Hematopoietic multipotent progenitor cell treated with erythropoietin and hydrocortisone succinate and interleukin-3 and kit ligand, for 15 days (in vitro differentiated cells): ENCODE measurements around the gene ZSWIM8.

Experiments
- DNase-seq: peaks from one replicate; pipeline ENCODE4 v3.0.0-alpha.2; 2015; ENCODE audit warnings: low spot score

Gene ZSWIM8

GRCh38 chr10:73841061-73841421, 55.6 kb downstream of the ZSWIM8 start:
- DNase-seq: no peak

GRCh38 chr10:73841526-73842285, 56.3 kb downstream of the ZSWIM8 start:
- DNase-seq: no peak

DNA sequence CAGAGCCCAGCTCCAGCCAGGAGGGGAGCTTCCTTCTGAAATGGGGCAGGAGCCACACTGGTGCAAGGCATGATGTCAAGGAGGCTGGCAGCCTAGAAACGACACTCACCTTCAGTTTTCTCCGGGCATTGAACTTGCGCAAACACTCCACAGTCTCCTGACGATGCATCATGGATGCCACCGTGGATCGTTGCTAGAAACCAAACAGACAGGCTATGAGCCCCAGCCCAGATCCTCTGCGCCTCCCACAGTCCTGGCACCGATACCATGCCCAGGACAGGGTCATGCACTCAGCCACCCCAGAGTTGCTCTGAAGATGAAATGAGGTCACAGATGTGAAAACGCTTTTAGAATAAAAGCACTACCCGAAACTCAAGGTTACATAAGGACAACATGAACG, 56.9 kb downstream of the ZSWIM8 start:
- DNase-seq: no peak

DNA sequence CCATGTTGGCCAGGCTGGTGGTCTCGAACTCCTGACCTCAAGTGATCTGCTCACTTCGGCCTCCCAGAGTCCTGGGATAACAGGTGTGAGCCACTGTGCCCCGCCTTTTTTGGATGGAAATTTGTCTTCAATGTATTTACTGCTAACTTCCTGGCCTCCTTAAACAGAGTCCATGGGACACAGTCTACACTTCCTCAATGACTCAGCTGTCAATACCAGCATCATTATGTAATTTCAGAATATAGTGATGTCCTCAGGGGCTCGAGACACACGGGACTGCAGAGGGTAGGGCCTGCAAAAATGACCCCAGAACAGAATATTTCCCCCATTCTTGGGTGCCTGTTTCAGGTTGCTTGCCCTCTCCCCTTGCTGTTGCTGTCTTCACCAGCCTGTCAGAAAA, 57.9 kb downstream of the ZSWIM8 start:
- DNase-seq: no peak

- no peak for DNase-seq
These were observed 61.6 kb downstream of the ZSWIM8 start for GRCh38 chr10:73847031-73847430.

DNA sequence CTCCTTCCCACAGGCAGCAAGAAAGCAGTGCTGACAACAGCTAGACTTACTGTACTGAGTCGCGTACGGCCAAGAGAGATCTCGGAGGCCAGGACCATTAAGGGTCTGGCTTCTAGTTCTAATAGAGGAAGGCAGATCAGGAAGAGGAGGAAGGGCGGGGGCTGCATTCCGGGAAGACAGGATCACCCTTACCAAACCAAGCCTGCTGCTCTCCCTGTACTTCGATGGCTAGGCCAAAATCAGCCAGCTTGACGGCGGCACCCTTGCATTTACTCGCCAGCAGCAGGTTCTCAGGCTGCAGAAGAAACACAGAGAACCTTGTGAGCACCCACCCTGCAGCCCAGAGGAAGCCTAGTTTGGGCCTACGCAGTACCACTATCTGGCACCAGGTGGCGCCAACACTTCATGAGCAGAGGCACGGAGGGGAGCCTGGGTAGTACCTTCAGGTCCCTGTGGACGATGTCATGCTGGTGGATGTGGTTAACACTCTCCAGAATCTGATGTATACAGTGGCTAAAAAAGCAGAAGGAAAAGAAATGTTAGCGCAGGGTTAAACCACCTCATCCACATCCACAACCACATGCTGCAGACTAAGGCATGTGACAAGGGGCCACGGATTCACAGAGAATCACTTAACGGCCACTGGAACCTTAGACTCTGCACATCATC, 63.5 kb downstream of the ZSWIM8 start:
- peak; percentile 86 for DNase-seq

DNA sequence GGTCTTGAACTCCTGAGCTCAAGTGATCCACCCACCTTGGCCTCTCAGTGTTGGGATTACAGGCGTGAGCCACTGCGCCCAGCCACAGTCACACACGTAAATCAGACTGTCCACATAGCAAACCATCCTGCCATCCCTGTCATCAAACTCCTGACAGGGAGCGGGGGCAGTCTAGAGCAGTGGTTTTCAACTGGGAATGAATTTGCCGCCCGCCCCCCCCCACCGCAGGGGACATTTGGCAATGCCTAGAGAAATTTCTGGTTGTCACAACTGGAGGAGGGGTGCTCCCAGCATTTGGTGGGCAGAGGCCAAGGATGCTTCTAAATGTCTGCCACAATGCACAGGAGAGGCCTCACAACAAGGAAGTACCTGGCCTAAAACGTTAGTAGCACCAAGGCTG, 64.8 kb downstream of the ZSWIM8 start:
- DNase-seq: no peak

DNA sequence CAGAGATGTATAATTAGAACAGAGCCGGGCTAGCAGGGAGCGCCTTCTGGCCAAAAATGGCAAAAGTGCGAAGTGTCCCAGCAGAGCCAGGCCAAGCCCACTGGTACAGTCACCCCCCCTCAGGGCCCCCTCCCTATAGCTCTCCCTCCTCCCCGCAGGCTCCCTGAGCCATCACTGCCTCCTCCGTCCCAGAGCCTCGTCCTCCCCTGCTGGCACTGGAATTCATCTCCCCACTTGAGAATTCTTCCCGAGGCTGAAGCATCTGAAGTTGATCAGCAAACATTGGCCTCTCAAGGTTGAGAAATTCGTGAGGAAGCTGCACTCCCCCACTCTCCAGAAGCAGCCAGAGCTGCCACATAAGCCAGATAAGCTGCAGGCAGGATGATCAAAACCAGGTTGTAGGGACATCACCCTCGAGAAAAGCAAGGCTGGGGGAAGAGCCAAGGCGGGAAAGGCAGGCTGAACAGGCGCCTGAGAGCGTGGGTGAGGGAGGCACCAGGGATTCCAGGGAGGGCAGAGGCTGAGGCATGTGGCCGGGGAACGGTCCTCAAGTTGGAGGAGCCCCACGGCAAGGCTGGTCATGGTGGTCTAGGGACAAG, 65.6 kb downstream of the ZSWIM8 start:
- DNase-seq: no peak
